Measurements from ENCODE around the gene MAML3. TPM values are rescaled to one million over a fixed set of nuclear protein-coding genes. Genes with fewer than 3 reads are reported as not detected.

The MAML3 gene
- total and polyA plus RNA-seq, 2 donors = 4.3 to 5.2 TPM

- no peak for DNase-seq (ENCODE audit: low read depth in 6 of 9, low spot score in 9 of 9)
- H3K9me3 ChIP-seq (ENCODE audit: control insufficient read depth in 2 of 2, insufficient read depth in 1 of 2, low read length in 1 of 2) = no peaks in the 10 kb centered on the region
- no peaks in the 10 kb centered on the region for H3K36me3 ChIP-seq (ENCODE audit: control insufficient read depth in 2 of 2, insufficient read depth in 2 of 2, low read length in 1 of 2)
- H3K27me3 ChIP-seq (ENCODE audit: control insufficient read depth in 2 of 2, insufficient read depth in 1 of 2, low read length in 1 of 2) = no peaks in the 10 kb centered on the region
- H3K4me1 ChIP-seq (ENCODE audit: control insufficient read depth in 2 of 2, insufficient read depth in 2 of 2, low read length in 2 of 2) = peaks cover 7 to 11% of the 10 kb centered on the region in 2 donors
- H3K4me3 ChIP-seq (ENCODE audit: low read length in 2 of 2) = no peak overlapping the region
- H3K27ac ChIP-seq (ENCODE audit: low read depth in 1 of 2, low read length in 1 of 2) = no peak overlapping the region
- WGBS = 91% methylated on average over 1 of the region's 1 CpG
These were observed 237.9 kb downstream of the MAML3 start for GRCh38 chr4:139916041-139916440.

- Histone ChIP-seq H3K9me3 (ENCODE audit: control insufficient read depth in 2 of 2, insufficient read depth in 1 of 2, low read length in 1 of 2) (no peaks in the 10 kb centered on the region), H3K27ac (ENCODE audit: low read depth in 1 of 2, low read length in 1 of 2) (no peak overlapping the region), H3K27me3 (ENCODE audit: control insufficient read depth in 2 of 2, insufficient read depth in 1 of 2, low read length in 1 of 2) (no peaks in the 10 kb centered on the region), H3K4me1 (ENCODE audit: control insufficient read depth in 2 of 2, insufficient read depth in 2 of 2, low read length in 2 of 2) (peaks cover 4 to 7% of the 10 kb centered on the region in 2 donors), H3K4me3 (ENCODE audit: low read length in 2 of 2) (no peak overlapping the region), H3K36me3 (ENCODE audit: control insufficient read depth in 2 of 2, insufficient read depth in 2 of 2, low read length in 1 of 2) (no peaks in the 10 kb centered on the region)
- WGBS = 96% methylated on average over 2 of the region's 2 CpGs
- DNase-seq (ENCODE audit: low read depth in 6 of 9, low spot score in 9 of 9) = no peak
These were observed 238.9 kb downstream of the MAML3 start for GRCh38 chr4:139915037-139915436.

- no peak for DNase-seq (ENCODE audit: low read depth in 6 of 9, low spot score in 9 of 9)
These were observed 239.9 kb downstream of the MAML3 start for GRCh38 chr4:139913995-139914598.

GRCh38 chr4:139913398-139913990 is 240.5 kb downstream of the MAML3 start:
- WGBS = 89% methylated on average over 8 of the region's 8 CpGs
- H3K27ac ChIP-seq (ENCODE audit: low read depth in 1 of 2, low read length in 1 of 2) = no peak overlapping the region
- no peaks in the 10 kb centered on the region for H3K36me3 ChIP-seq (ENCODE audit: control insufficient read depth in 2 of 2, insufficient read depth in 2 of 2, low read length in 1 of 2)
- no peaks in the 10 kb centered on the region for H3K27me3 ChIP-seq (ENCODE audit: control insufficient read depth in 2 of 2, insufficient read depth in 1 of 2, low read length in 1 of 2)
- H3K4me1 ChIP-seq (ENCODE audit: control insufficient read depth in 2 of 2, insufficient read depth in 2 of 2, low read length in 2 of 2) = peaks cover 4 to 7% of the 10 kb centered on the region in 2 donors
- no peak overlapping the region for H3K4me3 ChIP-seq (ENCODE audit: low read length in 2 of 2)
- no peaks in the 10 kb centered on the region for H3K9me3 ChIP-seq (ENCODE audit: control insufficient read depth in 2 of 2, insufficient read depth in 1 of 2, low read length in 1 of 2)
- no peak for DNase-seq (ENCODE audit: low read depth in 6 of 9, low spot score in 9 of 9)

More at GRCh38 chr4:139913995-139914598, 239.9 kb downstream of the MAML3 start:
- Histone ChIP-seq H3K9me3 (ENCODE audit: control insufficient read depth in 2 of 2, insufficient read depth in 1 of 2, low read length in 1 of 2) (no peaks in the 10 kb centered on the region), H3K27me3 (ENCODE audit: control insufficient read depth in 2 of 2, insufficient read depth in 1 of 2, low read length in 1 of 2) (no peaks in the 10 kb centered on the region), H3K4me1 (ENCODE audit: control insufficient read depth in 2 of 2, insufficient read depth in 2 of 2, low read length in 2 of 2) (peaks cover 4 to 7% of the 10 kb centered on the region in 2 donors), H3K36me3 (ENCODE audit: control insufficient read depth in 2 of 2, insufficient read depth in 2 of 2, low read length in 1 of 2) (no peaks in the 10 kb centered on the region), H3K27ac (ENCODE audit: low read depth in 1 of 2, low read length in 1 of 2) (no peak overlapping the region), H3K4me3 (ENCODE audit: low read length in 2 of 2) (no peak overlapping the region)
- WGBS = 92% methylated on average over 5 of the region's 5 CpGs

GRCh38 chr4:139912445-139912844 is 241.5 kb downstream of the MAML3 start:
- DNase-seq (ENCODE audit: low read depth in 6 of 9, low spot score in 9 of 9) = no peak

GRCh38 chr4:139910106-139910505 is 243.9 kb downstream of the MAML3 start:
- Histone ChIP-seq H3K4me3 (ENCODE audit: low read length in 2 of 2) (no peak overlapping the region), H3K36me3 (ENCODE audit: control insufficient read depth in 2 of 2, insufficient read depth in 2 of 2, low read length in 1 of 2) (no peaks in the 10 kb centered on the region), H3K9me3 (ENCODE audit: control insufficient read depth in 2 of 2, insufficient read depth in 1 of 2, low read length in 1 of 2) (no peaks in the 10 kb centered on the region), H3K4me1 (ENCODE audit: control insufficient read depth in 2 of 2, insufficient read depth in 2 of 2, low read length in 2 of 2) (peaks cover 4 to 7% of the 10 kb centered on the region in 2 donors), H3K27ac (ENCODE audit: low read depth in 1 of 2, low read length in 1 of 2) (no peak overlapping the region), H3K27me3 (ENCODE audit: control insufficient read depth in 2 of 2, insufficient read depth in 1 of 2, low read length in 1 of 2) (no peaks in the 10 kb centered on the region)
- WGBS = 96% methylated on average over 3 of the region's 3 CpGs
- DNase-seq (ENCODE audit: low read depth in 6 of 9, low spot score in 9 of 9) = no peak

More at GRCh38 chr4:139912445-139912844, 241.5 kb downstream of the MAML3 start:
- no peaks in the 10 kb centered on the region for H3K9me3 ChIP-seq (ENCODE audit: control insufficient read depth in 2 of 2, insufficient read depth in 1 of 2, low read length in 1 of 2)
- H3K36me3 ChIP-seq (ENCODE audit: control insufficient read depth in 2 of 2, insufficient read depth in 2 of 2, low read length in 1 of 2) = no peaks in the 10 kb centered on the region
- no peak overlapping the region for H3K4me3 ChIP-seq (ENCODE audit: low read length in 2 of 2)
- 97% methylated on average over 8 of the region's 8 CpGs for WGBS
- no peak overlapping the region for H3K27ac ChIP-seq (ENCODE audit: low read depth in 1 of 2, low read length in 1 of 2)
- no peaks in the 10 kb centered on the region for H3K27me3 ChIP-seq (ENCODE audit: control insufficient read depth in 2 of 2, insufficient read depth in 1 of 2, low read length in 1 of 2)
- H3K4me1 ChIP-seq (ENCODE audit: control insufficient read depth in 2 of 2, insufficient read depth in 2 of 2, low read length in 2 of 2) = peaks cover 4 to 7% of the 10 kb centered on the region in 2 donors

GRCh38 chr4:139908636-139909437 is 245.1 kb downstream of the MAML3 start:
- DNase-seq (ENCODE audit: low read depth in 6 of 9, low spot score in 9 of 9) = no peak

GRCh38 chr4:139907001-139907809 is 246.8 kb downstream of the MAML3 start:
- Histone ChIP-seq H3K27me3 (ENCODE audit: control insufficient read depth in 2 of 2, insufficient read depth in 1 of 2, low read length in 1 of 2) (no peaks in the 10 kb centered on the region), H3K4me1 (ENCODE audit: control insufficient read depth in 2 of 2, insufficient read depth in 2 of 2, low read length in 2 of 2) (peaks cover 0 to 9% of the 10 kb centered on the region in 2 donors), H3K27ac (ENCODE audit: low read depth in 1 of 2, low read length in 1 of 2) (no peak overlapping the region), H3K36me3 (ENCODE audit: control insufficient read depth in 2 of 2, insufficient read depth in 2 of 2, low read length in 1 of 2) (no peaks in the 10 kb centered on the region), H3K9me3 (ENCODE audit: control insufficient read depth in 2 of 2, insufficient read depth in 1 of 2, low read length in 1 of 2) (no peaks in the 10 kb centered on the region), H3K4me3 (ENCODE audit: low read length in 2 of 2) (no peak overlapping the region)
- DNase-seq (ENCODE audit: low read depth in 6 of 9, low spot score in 9 of 9) = no peak

More at GRCh38 chr4:139908636-139909437, 245.1 kb downstream of the MAML3 start:
- WGBS = 92% methylated on average over 9 of the region's 9 CpGs
- Histone ChIP-seq H3K4me1 (ENCODE audit: control insufficient read depth in 2 of 2, insufficient read depth in 2 of 2, low read length in 2 of 2) (peaks cover 0 to 5% of the 10 kb centered on the region in 2 donors), H3K27me3 (ENCODE audit: control insufficient read depth in 2 of 2, insufficient read depth in 1 of 2, low read length in 1 of 2) (no peaks in the 10 kb centered on the region), H3K4me3 (ENCODE audit: low read length in 2 of 2) (no peak overlapping the region), H3K27ac (ENCODE audit: low read depth in 1 of 2, low read length in 1 of 2) (no peak overlapping the region), H3K9me3 (ENCODE audit: control insufficient read depth in 2 of 2, insufficient read depth in 1 of 2, low read length in 1 of 2) (no peaks in the 10 kb centered on the region), H3K36me3 (ENCODE audit: control insufficient read depth in 2 of 2, insufficient read depth in 2 of 2, low read length in 1 of 2) (no peaks in the 10 kb centered on the region)
